Measurements from ENCODE around the gene ZNHIT1. TPM values are rescaled to one million over a fixed set of nuclear protein-coding genes. Genes with fewer than 3 reads are reported as not detected.

ZNHIT1 gene
- total RNA-seq, 6 donors from 2014 or later = 46.1 to 74.3 (median 68.5) TPM

- peaks cover 0 to 17% (median 11%) of the 10 kb centered on the region in 4 donors for H3K27me3 ChIP-seq
- DNase-seq (peak in 1 of 2 donors; percentile 58), ATAC-seq (ENCODE audit: low FRiP score in 2 of 2) (peak in 1 of 2 donors; percentile 24)
- H3K36me3 ChIP-seq = peaks cover 5 to 53% (median 38%) of the 10 kb centered on the region in 4 donors
- no peaks in the 10 kb centered on the region for H3K9me3 ChIP-seq
- H3K4me3 ChIP-seq = no peak overlapping the region
- TF ChIP-seq POLR2A (IDR thresholded peaks at IDR 0.05) (no peak), EP300 (IDR thresholded peaks at IDR 0.05) (no peak), CTCF (IDR thresholded peaks at IDR 0.05) (no peak), POLR2AphosphoS5 (IDR thresholded peaks at IDR 0.05) (no peak)
- H3K27ac ChIP-seq = no peak overlapping the region
- H3K4me1 ChIP-seq = peaks cover 0 to 12% (median 9%) of the 10 kb centered on the region in 4 donors
- WGBS, 2 donors = 86% methylated on average over 30 to 32 of the region's 32 CpGs
Observed at GRCh38 chr7:101205901-101206664, 11.9 kb upstream of the ZNHIT1 start.

GRCh38 chr7:101206665-101207042 is 11.3 kb upstream of the ZNHIT1 start:
- peaks cover 9 to 58% (median 44%) of the 10 kb centered on the region in 4 donors for H3K36me3 ChIP-seq
- H3K27ac ChIP-seq = no peak overlapping the region
- no peak for TF ChIP-seq POLR2A (IDR thresholded peaks at IDR 0.05)
- TF ChIP-seq EP300 (IDR thresholded peaks at IDR 0.05) = no peak
- no peak for TF ChIP-seq POLR2AphosphoS5 (IDR thresholded peaks at IDR 0.05)
- peaks cover 0 to 11% (median 9%) of the 10 kb centered on the region in 4 donors for H3K27me3 ChIP-seq
- peaks cover 0 to 8% (median 6%) of the 10 kb centered on the region in 4 donors for H3K4me1 ChIP-seq
- WGBS, 2 donors = 87 to 90% methylated on average over 19 of the region's 19 CpGs
- ATAC-seq (ENCODE audit: low FRiP score in 2 of 2) (peak in 1 of 2 donors; percentile 23), DNase-seq (no peak)
- H3K9me3 ChIP-seq = no peaks in the 10 kb centered on the region
- no peak overlapping the region for H3K4me3 ChIP-seq

GRCh38 chr7:101207459-101207858 is 10.5 kb upstream of the ZNHIT1 start:
- DNase-seq (no peak), ATAC-seq (ENCODE audit: low FRiP score in 2 of 2) (peak in 1 of 2 donors; percentile 3)
- Histone ChIP-seq H3K36me3 (peaks cover 9 to 66% (median 52%) of the 10 kb centered on the region in 4 donors), H3K27me3 (peaks cover 0 to 3% (median 1%) of the 10 kb centered on the region in 4 donors), H3K4me3 (no peak overlapping the region), H3K4me1 (peaks cover 0 to under 1% (median 0%) of the 10 kb centered on the region in 4 donors), H3K27ac (no peak overlapping the region), H3K9me3 (no peaks in the 10 kb centered on the region)
- 93 to 95% methylated on average over 17 of the region's 17 CpGs for WGBS, 2 donors
- TF ChIP-seq POLR2A (IDR thresholded peaks at IDR 0.05) (no peak), CTCF (IDR thresholded peaks at IDR 0.05) (no peak), EP300 (IDR thresholded peaks at IDR 0.05) (no peak), POLR2AphosphoS5 (IDR thresholded peaks at IDR 0.05) (no peak)

- no peaks in the 10 kb centered on the region for H3K9me3 ChIP-seq
- no peak overlapping the region for H3K4me3 ChIP-seq
- ATAC-seq (ENCODE audit: low FRiP score in 2 of 2) (no peak), DNase-seq (no peak)
- H3K36me3 ChIP-seq = peaks cover 9 to 76% (median 61%) of the 10 kb centered on the region in 4 donors
- 97 to 98% methylated on average over 14 of the region's 14 CpGs for WGBS, 2 donors
- H3K27me3 ChIP-seq = no peaks in the 10 kb centered on the region
- TF ChIP-seq CTCF (IDR thresholded peaks at IDR 0.05) = no peak
- no peak for TF ChIP-seq EP300 (IDR thresholded peaks at IDR 0.05)
- TF ChIP-seq POLR2A (IDR thresholded peaks at IDR 0.05) = no peak
- TF ChIP-seq POLR2AphosphoS5 (IDR thresholded peaks at IDR 0.05) = no peak
- H3K27ac ChIP-seq = no peak overlapping the region
- no peaks in the 10 kb centered on the region for H3K4me1 ChIP-seq
Observed at GRCh38 chr7:101208794-101209193, 9.2 kb upstream of the ZNHIT1 start.

GRCh38 chr7:101210143-101210542 is 7.8 kb upstream of the ZNHIT1 start:
- H3K4me3 ChIP-seq = no peak overlapping the region
- H3K36me3 ChIP-seq = peaks cover 9 to 89% (median 72%) of the 10 kb centered on the region in 4 donors
- H3K4me1 ChIP-seq = no peaks in the 10 kb centered on the region
- no peak overlapping the region for H3K27ac ChIP-seq
- DNase-seq (no peak), ATAC-seq (ENCODE audit: low FRiP score in 2 of 2) (no peak)
- 89 to 95% methylated on average over 8 to 14 of the region's 19 CpGs for WGBS, 2 donors
- no peaks in the 10 kb centered on the region for H3K27me3 ChIP-seq
- no peak for TF ChIP-seq EP300 (IDR thresholded peaks at IDR 0.05)
- TF ChIP-seq CTCF (IDR thresholded peaks at IDR 0.05) = no peak
- no peak for TF ChIP-seq POLR2A (IDR thresholded peaks at IDR 0.05)
- no peak for TF ChIP-seq POLR2AphosphoS5 (IDR thresholded peaks at IDR 0.05)
- H3K9me3 ChIP-seq = no peaks in the 10 kb centered on the region
